ENCODE measurements around the gene CRTAC1.
A peak's percentile ranks its signal among the peaks of the same experiment; 100 is the strongest.

Gene CRTAC1

DNA sequence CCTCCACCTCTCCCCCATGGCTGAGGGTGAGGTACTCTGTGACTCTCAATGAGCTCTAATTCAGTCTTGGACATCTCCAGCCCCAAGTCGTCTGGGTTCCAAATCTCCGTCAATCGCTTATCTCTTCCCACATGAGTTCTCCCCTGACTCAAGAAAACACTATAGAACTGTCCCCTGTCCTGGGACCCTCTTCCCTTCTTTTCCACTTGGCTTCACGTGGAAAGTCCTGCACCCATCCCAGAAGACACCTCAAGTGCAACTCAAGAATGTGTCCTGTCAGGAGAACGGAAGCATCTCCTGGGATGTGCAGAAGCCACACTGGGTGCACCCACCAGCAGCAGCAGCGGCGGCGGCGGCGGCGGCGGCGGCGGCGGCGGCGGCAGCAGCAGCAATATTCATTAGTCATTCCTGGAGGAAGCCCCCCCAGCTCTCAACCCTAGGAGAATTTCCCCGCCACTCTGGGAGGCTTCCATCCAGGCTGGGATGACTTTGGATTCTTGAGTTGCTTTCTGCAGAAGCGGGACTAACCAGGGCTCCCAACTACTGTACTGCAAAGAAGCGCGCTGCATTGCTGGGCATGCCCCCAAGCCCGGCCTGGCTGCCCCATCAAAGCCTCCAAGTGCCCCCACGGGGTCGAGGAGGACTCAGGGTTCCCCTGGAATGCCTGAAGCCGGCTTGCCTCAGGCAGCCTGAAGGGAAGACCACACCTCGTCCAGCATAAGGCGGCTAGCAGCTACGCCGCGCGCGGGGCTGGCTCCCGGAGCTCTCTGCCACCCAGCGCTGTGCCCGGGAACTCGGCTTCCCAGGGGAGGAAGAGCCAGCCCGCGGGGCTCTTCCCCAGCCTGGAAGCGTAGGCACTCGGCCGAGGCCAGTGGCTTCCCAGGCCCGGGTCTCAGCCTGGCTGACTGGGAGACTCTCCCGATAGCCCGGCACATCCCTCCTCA is 1.0 kb downstream of the CRTAC1 start:
- TF ChIP-seq, protein P1, sequence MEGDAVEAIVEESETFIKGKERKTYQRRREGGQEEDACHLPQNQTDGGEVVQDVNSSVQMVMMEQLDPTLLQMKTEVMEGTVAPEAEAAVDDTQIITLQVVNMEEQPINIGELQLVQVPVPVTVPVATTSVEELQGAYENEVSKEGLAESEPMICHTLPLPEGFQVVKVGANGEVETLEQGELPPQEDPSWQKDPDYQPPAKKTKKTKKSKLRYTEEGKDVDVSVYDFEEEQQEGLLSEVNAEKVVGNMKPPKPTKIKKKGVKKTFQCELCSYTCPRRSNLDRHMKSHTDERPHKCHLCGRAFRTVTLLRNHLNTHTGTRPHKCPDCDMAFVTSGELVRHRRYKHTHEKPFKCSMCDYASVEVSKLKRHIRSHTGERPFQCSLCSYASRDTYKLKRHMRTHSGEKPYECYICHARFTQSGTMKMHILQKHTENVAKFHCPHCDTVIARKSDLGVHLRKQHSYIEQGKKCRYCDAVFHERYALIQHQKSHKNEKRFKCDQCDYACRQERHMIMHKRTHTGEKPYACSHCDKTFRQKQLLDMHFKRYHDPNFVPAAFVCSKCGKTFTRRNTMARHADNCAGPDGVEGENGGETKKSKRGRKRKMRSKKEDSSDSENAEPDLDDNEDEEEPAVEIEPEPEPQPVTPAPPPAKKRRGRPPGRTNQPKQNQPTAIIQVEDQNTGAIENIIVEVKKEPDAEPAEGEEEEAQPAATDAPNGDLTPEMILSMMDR (conservative IDR thresholded peaks at IDR 0.05; ENCODE audit: low read depth, low read length): no peak
- H3K4me3 ChIP-seq (ENCODE audit: low read depth, low read length): no peak overlapping the region
- DNase-seq (ENCODE audit: low read depth): no peak

DNA sequence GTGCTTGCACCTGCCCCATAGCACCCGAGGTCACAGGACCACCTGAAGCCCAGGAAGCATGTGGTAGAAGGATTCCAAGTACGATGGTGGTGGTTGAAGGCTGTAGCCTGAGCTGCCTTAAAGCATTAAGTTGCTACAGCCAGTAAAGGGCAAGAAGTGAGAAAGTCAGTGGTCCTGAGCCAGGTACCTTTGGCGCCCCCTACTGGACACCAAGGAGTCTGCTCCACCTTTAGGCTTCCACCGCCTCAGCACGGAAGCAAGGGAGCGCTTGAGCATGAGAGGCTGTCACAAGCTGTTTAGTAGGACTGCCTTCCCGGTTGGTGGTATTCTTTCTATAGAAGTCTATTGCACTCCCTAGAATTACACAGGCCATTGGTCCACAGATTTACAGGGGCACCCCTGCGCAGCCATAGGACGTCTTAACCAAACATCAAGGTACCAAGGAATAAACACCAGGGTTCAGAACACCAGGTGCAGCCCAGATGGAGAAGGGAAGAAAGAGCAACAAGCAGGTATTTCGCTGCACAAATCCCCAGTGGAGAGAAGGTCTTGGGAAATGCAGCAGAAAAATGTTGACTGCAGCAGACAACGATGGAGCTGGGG is 2.2 kb downstream of the CRTAC1 start:
- no peak overlapping the region for H3K4me3 ChIP-seq (ENCODE audit: low read depth, low read length)
- TF ChIP-seq, protein P1 (conservative IDR thresholded peaks at IDR 0.05; ENCODE audit: low read depth, low read length): peak; percentile 63
- peak; percentile 30 for DNase-seq (ENCODE audit: low read depth)

DNA sequence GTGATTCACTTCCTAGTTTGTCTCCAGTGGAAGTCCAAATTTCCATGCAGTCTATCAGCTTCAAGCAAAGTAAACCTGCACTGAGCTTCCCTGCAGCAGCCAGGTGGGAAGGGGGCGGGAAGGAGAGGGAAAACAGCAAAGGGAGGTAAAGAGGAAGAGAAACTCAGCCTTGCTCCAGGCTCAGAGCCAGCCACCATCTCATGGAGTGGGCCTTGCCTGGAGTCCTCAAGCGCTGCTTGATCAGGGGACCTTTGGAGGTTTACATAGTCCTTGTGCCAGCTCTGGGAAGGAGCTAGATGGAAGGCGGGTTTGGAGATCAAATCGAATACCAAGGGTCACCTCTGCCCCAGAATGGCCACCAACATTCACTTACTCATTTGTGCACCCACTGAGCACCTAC is 7.4 kb downstream of the CRTAC1 start:
- TF ChIP-seq, protein P1 (conservative IDR thresholded peaks at IDR 0.05; ENCODE audit: low read depth, low read length): no peak
- H3K4me3 ChIP-seq (ENCODE audit: low read depth, low read length): no peak overlapping the region
- no peak for DNase-seq (ENCODE audit: low read depth)

DNA sequence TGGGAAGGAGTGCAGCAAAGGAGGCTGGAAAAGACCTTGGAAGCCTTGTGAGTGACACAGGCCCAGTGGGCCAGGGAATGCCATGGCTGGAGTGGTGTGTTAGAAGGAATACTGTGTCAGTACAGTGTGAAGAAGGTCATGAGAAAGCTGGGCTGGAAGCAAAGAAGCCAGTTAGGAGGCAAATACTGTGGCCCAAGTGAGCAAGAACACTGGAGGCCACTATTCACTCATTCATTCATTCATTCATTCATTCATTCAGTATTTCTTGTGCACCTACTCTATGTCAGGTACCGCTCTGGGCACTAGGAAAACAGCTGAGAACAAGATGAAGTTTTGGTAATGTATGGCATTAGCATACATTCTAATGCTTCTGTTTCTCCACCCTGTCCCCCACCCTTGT is 9.6 kb downstream of the CRTAC1 start:
- DNase-seq (ENCODE audit: low read depth): no peak
- TF ChIP-seq, protein P1 (conservative IDR thresholded peaks at IDR 0.05; ENCODE audit: low read depth, low read length): no peak
- no peak overlapping the region for H3K4me3 ChIP-seq (ENCODE audit: low read depth, low read length)

DNA sequence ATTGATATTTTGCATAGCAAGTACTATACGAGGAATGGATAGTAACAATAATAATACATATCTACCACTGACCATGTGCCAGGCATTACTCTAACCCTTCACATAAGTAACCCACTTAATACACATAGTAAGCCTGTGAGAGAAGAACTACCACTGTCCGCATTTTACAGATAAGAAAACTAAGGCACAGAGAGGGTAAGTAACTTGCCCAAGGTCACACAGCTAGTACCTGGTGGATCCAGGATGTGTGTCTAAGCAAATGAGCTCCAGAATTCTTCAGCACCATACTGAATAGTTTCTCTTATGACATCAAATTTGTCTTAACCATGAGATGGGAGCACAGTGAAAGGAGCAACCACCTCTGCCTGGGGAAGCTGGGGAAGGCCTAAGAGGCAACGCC is 10.2 kb downstream of the CRTAC1 start:
- no peak overlapping the region for H3K4me3 ChIP-seq (ENCODE audit: low read depth, low read length)
- DNase-seq (ENCODE audit: low read depth): no peak
- TF ChIP-seq, protein P1 (conservative IDR thresholded peaks at IDR 0.05; ENCODE audit: low read depth, low read length): no peak

DNA sequence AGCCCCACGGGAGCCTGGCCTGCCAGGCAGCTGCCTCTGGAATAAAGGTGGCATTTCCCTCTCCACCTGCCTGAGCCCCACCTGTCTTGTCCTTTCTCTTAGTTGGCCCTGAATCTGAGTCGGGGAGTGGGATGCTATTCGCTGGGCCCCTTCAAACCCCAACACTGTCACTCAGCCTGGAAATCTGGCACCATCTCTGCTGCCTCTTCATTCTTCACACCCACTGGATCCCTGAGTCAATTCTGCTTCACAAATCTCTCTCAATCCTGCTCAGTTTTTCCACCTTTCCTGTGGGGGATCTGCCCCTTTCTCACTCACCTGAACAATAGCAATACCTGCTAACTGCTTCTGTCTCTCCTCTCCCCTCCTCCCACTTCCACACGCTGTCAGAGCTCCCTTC is 10.6 kb downstream of the CRTAC1 start:
- H3K4me3 ChIP-seq (ENCODE audit: low read depth, low read length): no peak overlapping the region
- TF ChIP-seq, protein P1 (conservative IDR thresholded peaks at IDR 0.05; ENCODE audit: low read depth, low read length): no peak
- no peak for DNase-seq (ENCODE audit: low read depth)
